K562 (cell line): ENCODE results near the gene WNK2. TPM values are rescaled to one million over a fixed set of nuclear protein-coding genes. Genes with fewer than 3 reads are reported as not detected.

Experiments
- ATAC-seq: fragments of 200-7000 bp; cut with Tn5 transposase; 3 replicates; pipeline ENCODE4 v1.9.1; 2020; ENCODE audit warnings: moderate library complexity
- BruUV-seq: library from RNA; stranded (reverse); fragments of 400-500 nt; replicated peaks from 2 replicates; lab custom pipeline; 2021; lab: Mats Ljungman, UMichigan
- CTCF ChIA-PET: fragments of 300-600 bp; formaldehyde crosslinking; extraction: SDS; loops from one replicate; lab custom pipeline; 2021; ENCODE audit warnings: low intra/inter-chr PET ratio; lab: Yijun Ruan, JAX
- POLR2A ChIA-PET: fragments of 300-600, 350-650 bp; sonication (Branson Sonifier 250); formaldehyde crosslinking; extraction: SDS; loops from one replicate; lab custom pipeline; 2021; ENCODE audit warnings: antibody characterized with exemption, inconsistent platforms; lab: Yijun Ruan, JAX
- DNase-seq, 4 experiments: peaks; one replicate each; pipeline versions ENCODE4 v3.0.0 to v3.0.0-alpha.2; 2011 to 2018; ENCODE audit warnings: low spot score in 3 of 4, mixed read lengths in 3 of 4; ENCODE audit errors: extremely low read depth in 1 of 4
- FAIRE-seq: peaks from 2 replicates; lab custom pipeline; 2011; peaks lifted over from hg19 to GRCh38; lab: Jason Lieb, UNC
- H2AFZ ChIP-seq: 2 replicates; pipeline ENCODE4 v1.6.0; 2011; ENCODE audit warnings: low read depth, low read length, control low read depth, inconsistent platforms
- H3K27ac ChIP-seq: fragments of 200-600 bp; 3 replicates; pipeline ENCODE4 v1.8.0; 2011; ENCODE audit warnings: low read depth, mild to moderate bottlenecking, control low read depth, inconsistent platforms, low read length, moderate library complexity, mixed read lengths; ENCODE audit errors: extremely low read depth
- H3K27me3 ChIP-seq, 2 experiments: fragments of 300-600 bp in 1 of 2; 2 replicates in 1 of 2; 3 replicates in 1 of 2; pipeline versions ENCODE4 v1.6.0 to v1.8.0; 2011; ENCODE audit warnings: inconsistent platforms in 2 of 2, low read length in 2 of 2, mild to moderate bottlenecking in 1 of 2, mixed read lengths in 1 of 2, moderate library complexity in 1 of 2; ENCODE audit not compliant: control insufficient read depth in 2 of 2, insufficient read depth in 2 of 2
- H3K36me3 ChIP-seq: fragments of 300-600 bp; 3 replicates; pipeline ENCODE4 v1.8.0; 2011; ENCODE audit warnings: mild to moderate bottlenecking, low read length, inconsistent platforms; ENCODE audit not compliant: control insufficient read depth, insufficient read depth
- H3K4me1 ChIP-seq, 2 experiments: fragments of 200-600 bp in 1 of 2; replicated peaks in 1 of 2; 2 replicates in 1 of 2; 3 replicates in 1 of 2; pipeline versions ENCODE4 v1.5.1 to v1.8.0; 2011; ENCODE audit warnings: inconsistent platforms in 2 of 2, low read length in 2 of 2, mild to moderate bottlenecking in 1 of 2, mixed read lengths in 1 of 2, moderate library complexity in 1 of 2; ENCODE audit not compliant: control insufficient read depth in 2 of 2, insufficient read depth in 2 of 2
- H3K4me2 ChIP-seq: 2 replicates; pipeline ENCODE4 v1.6.1; 2011; ENCODE audit warnings: low read length, control low read depth, inconsistent platforms, mixed read lengths; ENCODE audit not compliant: insufficient read depth
- H3K4me3 ChIP-seq: fragments of 200-600 bp; sonication (generic), shearing (Covaris generic); 2 replicates; pipeline ENCODE4 v1.5.1; 2016; ENCODE audit warnings: control low read depth, inconsistent platforms
- H3K79me2 ChIP-seq: fragments of 200-600 bp; 3 replicates; pipeline ENCODE4 v1.8.0; 2011; ENCODE audit warnings: low read length, inconsistent platforms; ENCODE audit not compliant: control insufficient read depth, insufficient read depth
- H3K9ac ChIP-seq, 2 experiments: 2 replicates each; pipeline versions ENCODE4 v1.6.0 to v1.6.1; 2011; ENCODE audit warnings: low read depth in 2 of 2, low read length in 2 of 2, control low read depth in 1 of 2, inconsistent platforms in 1 of 2, mild to moderate bottlenecking in 1 of 2, mixed read lengths in 1 of 2; ENCODE audit not compliant: insufficient read depth in 1 of 2
- H3K9me1 ChIP-seq: one replicate; pipeline ENCODE4 v1.6.0; 2011; ENCODE audit warnings: inconsistent platforms, mild to moderate bottlenecking, low read length, moderate library complexity; ENCODE audit not compliant: control insufficient read depth, insufficient read depth
- H3K9me3 ChIP-seq: replicated peaks from 2 replicates; pipeline ENCODE4 v1.5.1; 2011; ENCODE audit warnings: low read depth, low read length, inconsistent platforms; ENCODE audit not compliant: control insufficient read depth, insufficient read depth
- H4K20me1 ChIP-seq: replicated peaks from 2 replicates; pipeline ENCODE4 v1.6.1; 2011; ENCODE audit warnings: low read length, inconsistent platforms, mixed read lengths; ENCODE audit not compliant: control insufficient read depth, insufficient read depth
- ELK3 ChIP-seq: fragments of 450-650 bp; formaldehyde crosslinking; IDR thresholded peaks from 2 replicates; pipeline ENCODE4 v1.4.0; 2020; ENCODE audit warnings: mild to moderate bottlenecking
- MAX ChIP-seq: sonication (generic); formaldehyde crosslinking; IDR thresholded peaks from 2 replicates; pipeline ENCODE4 v1.9.0; 2022; ENCODE audit warnings: mild to moderate bottlenecking, missing genetic modification reagents
- ZNF740 ChIP-seq, 3 experiments: fragments of 200-800 bp in 1 of 3; sonication (Bioruptor generic) in 1 of 3; sonication (generic) in 1 of 3; formaldehyde crosslinking in 1 of 3; IDR thresholded peaks; 2 replicates each; pipeline versions ENCODE4 v1.6.1 to v1.8.0; 2016 to 2022; ENCODE audit warnings: mild to moderate bottlenecking in 2 of 3, missing compliant biosample characterization in 2 of 3, missing genetic modification characterization in 2 of 3, missing genetic modification reagents in 1 of 3
- WGBS: fragments of 100-300 bp; shearing (Covaris generic); methylation state at CpG from one replicate; pipeline ENCODE4 v1.1.6; 2016; ENCODE audit warnings: low coverage, mixed read lengths; ENCODE audit not compliant: insufficient coverage; ENCODE audit errors: missing lambda C conversion rate; 5-methylcytosine and 5-hydroxymethylcytosine counted together
- in situ Hi-C: fragments of 300-500 bp; cut with MboI; formaldehyde crosslinking; loops from 4 replicates; pipeline ENCODE4 v1.15.0; 2018; ENCODE audit warnings: inconsistent platforms, mixed read lengths
- intact Hi-C: fragments of 100-400 bp; cut with micrococcal nuclease; formaldehyde crosslinking; loops from 2 replicates; pipeline ENCODE4 v1.14.2; 2022
- polyA plus RNA-seq, 8 experiments: library from polyadenylated mRNA; depleted of rRNA in 4 of 8; stranded (reverse) in 5 of 8; unstranded in 3 of 8; fragments of >200 nt; fragmentation: Nextera tagmentation in 2 of 8; fragmentation: Illumina TruSeq in 1 of 8; extraction: Ambion mirVana in 2 of 8; extraction: Trizol in 1 of 8; gene quantifications; 2 replicates each; pipeline versions ENCODE4 v1.2.1 to v1.2.3, GENCODE V29; 2011 to 2014; ENCODE audit warnings: inconsistent platforms in 1 of 8, missing spikeins in 1 of 8
- total RNA-seq, 7 experiments: library from RNA; depleted of rRNA in 6 of 7; stranded (reverse); fragments of >200 nt in 6 of 7; fragmentation: Illumina TruSeq in 2 of 7; extraction: Trizol in 2 of 7; gene quantifications; 2 replicates each; pipeline versions ENCODE4 v1.2.1 to v1.2.3, GENCODE V29; 2011 to 2021; ENCODE audit warnings: low replicate concordance in 1 of 7

Gene WNK2
- total and polyA plus RNA-seq, 9 of the 15 experiments (the other 6 are each of a cell fraction or from before 2014, with no cell fraction given), result 0.36 to 3.3 (median 0.64) TPM; not detected in 2

- ATAC-seq (no peak), FAIRE-seq (no peak), DNase-seq (peak in 1 of 4 experiments; percentile 9)
- Histone ChIP-seq H3K4me2 (no peak overlapping the region), H3K9me3 (no peaks in the 10 kb centered on the region), H3K4me1 (peaks cover 0 to 10% of the 10 kb centered on the region in 2 experiments; a peak in 3 of 5 replicates), H2AFZ (no peak overlapping the region), H3K27me3 (peaks cover 19 to 73% of the 10 kb centered on the region in 2 experiments; a peak in 3 of 5 replicates), H4K20me1 (peaks cover 4% of the 10 kb centered on the region; the same call in 1 of the 2 replicates), H3K4me3 (no peak overlapping the region), H3K9ac (no peak overlapping the region), H3K79me2 (no peaks in the 10 kb centered on the region), H3K27ac (no peak overlapping the region), H3K36me3 (no peaks in the 10 kb centered on the region), H3K9me1 (no peaks in the 10 kb centered on the region)
- CTCF ChIA-PET, result no interaction called here
- TF ChIP-seq ELK3 (CRISPR knock-in tag), result no peak
- TF ChIP-seq MAX (CRISPR knock-in tag), result no peak
- TF ChIP-seq ZNF740 (CRISPR knock-in tag; IDR thresholded peaks at IDR 0.05), result peak; percentile 69
- TF ChIP-seq ZNF740 (tag; IDR thresholded peaks at IDR 0.05), result no peak
- BruUV-seq, result no TSS peak
- WGBS, result 2% methylated on average over 21 of the region's 21 CpGs
- in situ Hi-C loops, result no loop called here
- intact Hi-C loops, result no loop called here
- POLR2A ChIA-PET, result interaction anchor here (0.6 kb wide), 3 partner anchors 155 to 541 kb away, joined by 3 read pairs; no protein-coding TSS in a partner anchor
Measured at GRCh38 chr9:93290495-93291434, 106.8 kb downstream of the WNK2 start.
